Measurements from ENCODE around the gene SKAP1.

GRCh38 chr17:48282303-48282702 lies 147.7 kb downstream of the SKAP1 start:
- TF ChIP-seq CTCF (IDR thresholded peaks at IDR 0.05; ENCODE audit: low read length) (no peak), EZH2phosphoT487 (IDR thresholded peaks at IDR 0.05; ENCODE audit: low read length) (no peak)
